Trophoblast cell (in vitro differentiated cells and primary cell): ENCODE measurements around the gene ZNF385C.

ENCODE experiments used
- DNase-seq, 2 donors: peaks; one replicate each; pipeline ENCODE4 v3.0.0-alpha.2; 2016
- H2AFZ ChIP-seq: 2 replicates; pipeline ENCODE4 v1.6.1; 2013; ENCODE audit warnings: low read length, moderate library complexity, mild to moderate bottlenecking; ENCODE audit not compliant: insufficient read depth, poor library complexity
- H2AK5ac ChIP-seq: 2 replicates; pipeline ENCODE4 v1.6.1; 2013; ENCODE audit warnings: mild to moderate bottlenecking, low read length
- H2BK120ac ChIP-seq: 2 replicates; pipeline ENCODE4 v1.6.1; 2013; ENCODE audit warnings: low read length, mild to moderate bottlenecking, moderate library complexity; ENCODE audit not compliant: insufficient read depth, poor library complexity
- H2BK12ac ChIP-seq: 2 replicates; pipeline ENCODE4 v1.6.1; 2013; ENCODE audit warnings: mild to moderate bottlenecking, low read length, moderate library complexity
- H2BK5ac ChIP-seq: 2 replicates; pipeline ENCODE4 v1.6.1; 2013; ENCODE audit warnings: low read length, low read depth, moderate library complexity, mild to moderate bottlenecking; ENCODE audit not compliant: poor library complexity
- H3K14ac ChIP-seq: 2 replicates; pipeline ENCODE4 v1.6.1; 2013; ENCODE audit warnings: mild to moderate bottlenecking, low read length
- H3K18ac ChIP-seq: 2 replicates; pipeline ENCODE4 v1.6.1; 2013; ENCODE audit warnings: mild to moderate bottlenecking, low read length
- H3K23ac ChIP-seq: 2 replicates; pipeline ENCODE4 v1.6.1; 2013; ENCODE audit warnings: low read length
- H3K27ac ChIP-seq: 2 replicates; pipeline ENCODE4 v1.5.1; 2013; ENCODE audit warnings: low read depth, mild to moderate bottlenecking, inconsistent platforms, low read length, moderate library complexity
- H3K27me3 ChIP-seq: 2 replicates; pipeline ENCODE4 v1.6.1; 2013; ENCODE audit warnings: inconsistent platforms, mild to moderate bottlenecking, low read length, moderate library complexity; ENCODE audit not compliant: insufficient read depth
- H3K36me3 ChIP-seq, 2 experiments: 1 replicate in 1 of 2; 2 replicates in 1 of 2; pipeline ENCODE4 v1.6.1; 2013; ENCODE audit warnings: low read length in 2 of 2, mild to moderate bottlenecking in 2 of 2, moderate library complexity in 1 of 2; ENCODE audit not compliant: insufficient read depth in 2 of 2, control insufficient read depth in 1 of 2
- H3K4ac ChIP-seq: 2 replicates; pipeline ENCODE4 v1.6.1; 2013; ENCODE audit warnings: low read depth, mild to moderate bottlenecking, low read length, moderate library complexity
- H3K4me1 ChIP-seq, 2 experiments: 1 replicate in 1 of 2; 2 replicates in 1 of 2; pipeline ENCODE4 v1.6.1; 2013; ENCODE audit warnings: low read length in 2 of 2, mild to moderate bottlenecking in 2 of 2, moderate library complexity in 1 of 2; ENCODE audit not compliant: insufficient read depth in 2 of 2, control insufficient read depth in 1 of 2
- H3K4me2 ChIP-seq: 2 replicates; pipeline ENCODE4 v1.6.1; 2013; ENCODE audit warnings: inconsistent platforms, mild to moderate bottlenecking, low read length, moderate library complexity
- H3K4me3 ChIP-seq: 2 replicates; pipeline ENCODE4 v1.5.1; 2013; ENCODE audit warnings: mild to moderate bottlenecking, low read depth, low read length, inconsistent platforms
- H3K79me1 ChIP-seq: one replicate; pipeline ENCODE4 v1.6.1; 2013; ENCODE audit warnings: low read length
- H3K79me2 ChIP-seq: 2 replicates; pipeline ENCODE4 v1.6.1; 2013; ENCODE audit warnings: low read length, mild to moderate bottlenecking; ENCODE audit not compliant: control insufficient read depth, insufficient read depth, poor library complexity
- H3K9ac ChIP-seq: 2 replicates; pipeline ENCODE4 v1.6.1; 2013; ENCODE audit warnings: mild to moderate bottlenecking, low read length
- H3K9me3 ChIP-seq: 2 replicates; pipeline ENCODE4 v1.6.1; 2013; ENCODE audit warnings: low read depth, mild to moderate bottlenecking, control low read depth, inconsistent platforms, low read length; ENCODE audit not compliant: insufficient read depth
- H4K12ac ChIP-seq: 2 replicates; pipeline ENCODE4 v1.6.1; 2013; ENCODE audit warnings: low read depth, mild to moderate bottlenecking, low read length, moderate library complexity
- H4K8ac ChIP-seq: 2 replicates; pipeline ENCODE4 v1.6.1; 2013; ENCODE audit warnings: low read depth, mild to moderate bottlenecking, low read length, moderate library complexity
- H4K91ac ChIP-seq: one replicate; pipeline ENCODE4 v1.6.1; 2013; ENCODE audit warnings: low read depth, mild to moderate bottlenecking, low read length, moderate library complexity
- WGBS: extraction: QIAGEN DNeasy Blood & Tissue Kit; methylation state at CpG from one replicate; pipeline ENCODE4 v1.1.7; 2013; ENCODE audit warnings: missing lambda C conversion rate; ENCODE audit not compliant: insufficient read length, insufficient coverage; ENCODE audit errors: extremely low coverage; 5-methylcytosine and 5-hydroxymethylcytosine counted together

Gene ZNF385C

DNA sequence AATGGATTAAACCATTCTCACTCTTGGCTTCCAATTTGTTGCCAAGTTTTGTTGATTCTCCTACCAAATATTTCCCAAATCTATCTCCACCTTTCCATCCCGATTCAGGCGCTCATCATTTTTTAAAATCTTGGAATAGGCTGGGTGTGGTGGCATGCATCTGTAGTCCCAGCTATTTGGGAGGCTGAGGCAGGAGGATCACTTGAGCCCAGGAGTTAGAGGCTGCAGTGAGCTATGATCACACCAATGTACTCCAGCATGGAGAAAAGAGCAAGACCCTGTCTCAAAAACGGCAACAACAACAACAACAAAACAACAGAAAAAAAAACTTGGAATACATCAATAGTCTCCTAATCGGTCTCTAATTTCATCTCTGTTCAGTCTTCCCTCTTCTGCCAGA is 79.3 kb downstream of the ZNF385C start:
- Histone ChIP-seq H3K79me1 (peaks cover 18% of the 10 kb centered on the region), H4K12ac (no peak overlapping the region), H3K79me2 (peaks cover 17% of the 10 kb centered on the region), H4K8ac (no peak overlapping the region), H4K91ac (no peak overlapping the region), H2BK5ac (no peak overlapping the region), H3K27me3 (no peaks in the 10 kb centered on the region), H3K36me3 (peaks cover 15 to 25% of the 10 kb centered on the region in 2 experiments), H3K27ac (no peak overlapping the region), H2BK120ac (no peak overlapping the region), H3K18ac (no peak overlapping the region), H3K9me3 (peaks cover 3% of the 10 kb centered on the region), H3K23ac (no peak overlapping the region), H3K4me1 (peaks cover 3 to 15% of the 10 kb centered on the region in 2 experiments), H3K4me3 (no peak overlapping the region), H3K9ac (no peak overlapping the region), H3K4ac (no peak overlapping the region), H2BK12ac (no peak overlapping the region), H2AK5ac (no peak overlapping the region), H2AFZ (no peak overlapping the region), H3K14ac (no peak overlapping the region), H3K4me2 (no peak overlapping the region)
- no CpG with 5 or more reads among the region's 4 CpGs for WGBS
- DNase-seq: no peak

- Histone ChIP-seq H3K9me3 (no peaks in the 10 kb centered on the region), H3K9ac (no peak overlapping the region), H3K4ac (no peak overlapping the region), H2BK12ac (peak overlapping the region; percentile 17), H3K4me3 (no peak overlapping the region), H3K23ac (no peak overlapping the region), H3K4me1 (peaks cover 2 to 15% of the 10 kb centered on the region in 2 experiments), H3K27me3 (no peaks in the 10 kb centered on the region), H3K79me2 (peaks cover 17% of the 10 kb centered on the region), H3K36me3 (peaks cover 8 to 19% of the 10 kb centered on the region in 2 experiments), H3K14ac (no peak overlapping the region), H3K4me2 (peak overlapping the region; percentile 82), H2AK5ac (no peak overlapping the region), H2BK5ac (no peak overlapping the region), H3K18ac (no peak overlapping the region), H2BK120ac (no peak overlapping the region), H4K8ac (peak overlapping the region; percentile 76), H4K91ac (no peak overlapping the region), H4K12ac (no peak overlapping the region), H3K79me1 (peaks cover 18% of the 10 kb centered on the region), H3K27ac (no peak overlapping the region), H2AFZ (peak overlapping the region; percentile 31)
- WGBS: no CpG with 5 or more reads among the region's 3 CpGs
- no peak for DNase-seq
Measured at GRCh38 chr17:42018339-42018738, 79.9 kb downstream of the ZNF385C start.

- Histone ChIP-seq H3K27me3 (no peaks in the 10 kb centered on the region), H2BK12ac (no peak overlapping the region), H4K91ac (peak overlapping the region; percentile 80), H3K9ac (peak overlapping the region; percentile 81), H2BK5ac (peak overlapping the region; percentile 43), H3K4me3 (peak overlapping the region; percentile 74), H3K79me1 (peaks cover 18% of the 10 kb centered on the region), H4K8ac (peak overlapping the region; percentile 94), H3K79me2 (peaks cover 17% of the 10 kb centered on the region), H3K36me3 (peaks cover 6 to 14% of the 10 kb centered on the region in 2 experiments), H2BK120ac (peak overlapping the region; percentile 55), H3K18ac (peak overlapping the region; percentile 57), H2AFZ (peak overlapping the region; percentile 53), H3K4ac (peak overlapping the region; percentile 16), H3K27ac (peak overlapping the region; percentile 72), H2AK5ac (peak overlapping the region; percentile 71), H3K4me1 (peaks cover 2 to 15% of the 10 kb centered on the region in 2 experiments), H3K14ac (peak overlapping the region; percentile 83), H3K4me2 (peak overlapping the region; percentile 82), H4K12ac (peak overlapping the region; percentile 71), H3K23ac (no peak overlapping the region), H3K9me3 (no peaks in the 10 kb centered on the region)
- no peak for DNase-seq
- WGBS: no CpG with 5 or more reads among the region's 11 CpGs
Measured at GRCh38 chr17:42017866-42018200, 80.4 kb downstream of the ZNF385C start.

DNA sequence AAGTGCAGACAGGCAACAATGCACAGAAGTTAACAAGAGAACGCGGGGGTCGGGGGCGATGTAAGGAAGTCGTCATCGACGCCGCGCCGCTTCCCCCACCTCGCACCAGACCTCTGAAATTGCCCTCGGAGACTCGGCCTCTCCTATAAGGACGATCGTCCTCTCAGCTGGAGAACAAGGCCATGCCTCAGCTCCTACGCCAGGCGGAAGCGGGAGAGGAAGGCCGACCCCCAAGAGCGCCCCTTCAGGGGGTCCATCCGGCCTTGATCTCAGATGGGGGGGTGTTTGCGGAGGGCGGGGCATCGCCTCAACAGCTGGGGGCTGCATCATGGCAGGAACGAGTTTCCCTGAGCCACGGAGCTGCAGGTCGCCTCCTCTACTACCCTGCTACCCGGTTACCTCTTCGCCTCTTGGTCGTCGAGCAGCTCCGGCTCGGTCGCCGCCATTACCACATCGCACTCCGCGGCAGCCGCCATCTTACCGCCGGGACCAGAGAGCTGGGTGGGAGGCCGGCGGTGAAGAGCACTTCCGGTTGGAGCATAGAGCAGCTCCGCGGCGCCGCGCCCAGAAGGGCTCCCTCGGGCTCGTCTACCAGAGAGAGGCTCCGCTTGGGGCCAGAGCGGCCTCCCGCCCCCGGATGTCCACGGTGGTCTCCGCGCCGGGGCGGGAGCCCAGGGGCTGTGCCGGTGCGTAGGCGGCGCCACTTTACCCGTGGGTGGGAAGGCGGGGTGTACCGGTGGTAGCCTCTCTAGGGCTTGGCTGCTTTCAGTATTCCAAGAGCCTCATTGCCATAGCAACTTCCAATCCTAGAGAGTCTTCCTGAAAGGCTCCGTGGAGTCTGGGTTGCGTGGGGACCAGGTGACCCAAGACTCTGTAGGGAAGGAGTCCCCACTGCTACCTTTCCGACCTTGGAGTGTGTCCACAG is 81.1 kb downstream of the ZNF385C start, which contains the start of gene DNAJC7:
Gene DNAJC7, minus strand, starts transcription at position 499 of the 925 bp plus-strand sequence. Its CDS starts 23 bp downstream, at position 476.
- Histone ChIP-seq H3K9me3 (no peaks in the 10 kb centered on the region), H2BK12ac (no peak within 1 kb of the TSS), H4K8ac (peak within 1 kb of the TSS; percentile 96), H2AK5ac (peak within 1 kb of the TSS; percentile 71), H3K23ac (no peak within 1 kb of the TSS), H3K27me3 (no peaks in the 10 kb centered on the region), H3K79me2 (peaks cover 17% of the 10 kb centered on the region), H3K4me1 (peaks cover 2 to 15% of the 10 kb centered on the region in 2 experiments), H3K79me1 (peaks cover 18% of the 10 kb centered on the region), H2BK5ac (peak within 1 kb of the TSS; percentile 43), H3K36me3 (peaks cover 2 to 7% of the 10 kb centered on the region in 2 experiments), H3K18ac (peak within 1 kb of the TSS; percentile 87), H3K14ac (peak within 1 kb of the TSS; percentile 89), H4K12ac (peak within 1 kb of the TSS; percentile 97), H2AFZ (peak within 1 kb of the TSS; percentile 81), H3K4ac (peak within 1 kb of the TSS; percentile 85), H3K4me2 (peak within 1 kb of the TSS; percentile 82), H2BK120ac (peak within 1 kb of the TSS; percentile 82), H4K91ac (peak within 1 kb of the TSS; percentile 91), H3K4me3 (peak within 1 kb of the TSS; percentile 92), H3K27ac (peak within 1 kb of the TSS; percentile 72), H3K9ac (peak within 1 kb of the TSS; percentile 81)
- no CpG with 5 or more reads among the region's 70 CpGs for WGBS
- peak; percentile 86 to 87 for DNase-seq
